Hippocampal formation (tissue), 2 donors: ENCODE data around the gene LRCH1.

Experiments used
- DNase-seq, 2 donors: peaks; one replicate each; lab custom pipeline; 2025; lab: John Stamatoyannopoulos, UW

Gene LRCH1

GRCh38 chr13:46535825-46536224, 17.1 kb upstream of the LRCH1 start:
- DNase-seq, result no peak

- DNase-seq, result no peak
These were observed 16.6 kb upstream of the LRCH1 start for GRCh38 chr13:46536341-46536740.

- DNase-seq, result no peak
These were observed 13.7 kb upstream of the LRCH1 start for GRCh38 chr13:46539231-46539630.

- no peak for DNase-seq
These were observed 11.8 kb upstream of the LRCH1 start for GRCh38 chr13:46541210-46541609.

- no peak for DNase-seq
These were observed 10.1 kb upstream of the LRCH1 start for GRCh38 chr13:46542833-46543232.

GRCh38 chr13:46543287-46543686, 9.7 kb upstream of the LRCH1 start:
- no peak for DNase-seq

GRCh38 chr13:46544208-46544607, 8.8 kb upstream of the LRCH1 start:
- DNase-seq, result no peak

- DNase-seq, result no peak
These were observed 8.2 kb upstream of the LRCH1 start for GRCh38 chr13:46544811-46545210.

GRCh38 chr13:46546084-46546768, 6.7 kb upstream of the LRCH1 start:
- DNase-seq, result no peak

- no peak for DNase-seq
These were observed 2.1 kb upstream of the LRCH1 start for GRCh38 chr13:46550822-46551221.

GRCh38 chr13:46551410-46552302, 1.3 kb upstream of the LRCH1 start:
- peak in 1 of 2 donors; percentile 33 for DNase-seq

- DNase-seq, result no peak
These were observed 677 bp upstream of the LRCH1 start for GRCh38 chr13:46552303-46552682.

GRCh38 chr13:46553521-46553885, 533 bp downstream of the LRCH1 start:
- no peak for DNase-seq

GRCh38 chr13:46553886-46554858, 1.2 kb downstream of the LRCH1 start:
- DNase-seq, result no peak

- no peak for DNase-seq
These were observed 2.0 kb downstream of the LRCH1 start for GRCh38 chr13:46554951-46555350.

- DNase-seq, result no peak
These were observed 2.9 kb downstream of the LRCH1 start for GRCh38 chr13:46555722-46556417.

- DNase-seq, result no peak
These were observed 3.4 kb downstream of the LRCH1 start for GRCh38 chr13:46556418-46556779.

GRCh38 chr13:46559272-46559805, 6.4 kb downstream of the LRCH1 start:
- DNase-seq, result no peak

- no peak for DNase-seq
These were observed 7.8 kb downstream of the LRCH1 start for GRCh38 chr13:46560778-46561177.

- DNase-seq, result no peak
These were observed 8.3 kb downstream of the LRCH1 start for GRCh38 chr13:46561286-46561685.

GRCh38 chr13:46561691-46562090, 8.7 kb downstream of the LRCH1 start:
- no peak for DNase-seq
